H1 (cell line): Measurements from ENCODE around the gene TOMM40L. TPM values are rescaled to one million over a fixed set of nuclear protein-coding genes. Genes with fewer than 3 reads are reported as not detected.

Source experiments
- ASH2L ChIP-seq: fragments of 200-600, 300-600 bp; sonication (generic); IDR thresholded peaks from one replicate; pipeline ENCODE4 v1.7.1; 2017; ENCODE audit warnings: low read length
- KDM5A ChIP-seq: fragments of 200-600 bp; IDR thresholded peaks from 2 replicates; pipeline ENCODE4 v1.7.1; 2012; ENCODE audit warnings: mild to moderate bottlenecking, low read length, inconsistent platforms, mixed read lengths
- NANOG ChIP-seq: IDR thresholded peaks from 2 replicates; pipeline ENCODE4 v1.6.1; 2011; ENCODE audit warnings: low read length, low read depth, mild to moderate bottlenecking, inconsistent platforms; ENCODE audit not compliant: insufficient read depth, poor library complexity, severe bottlenecking
- SP2 ChIP-seq: IDR thresholded peaks from 2 replicates; pipeline ENCODE4 v1.6.1; 2012; ENCODE audit warnings: mild to moderate bottlenecking, low read length, inconsistent platforms
- polyA plus RNA-seq, 7 experiments: library from polyadenylated mRNA; depleted of rRNA in 3 of 7; stranded (reverse) in 5 of 7; unstranded in 2 of 7; fragments of >200 nt in 5 of 7; fragments of 200-250 nt in 2 of 7; gene quantifications; 1 replicate in 5 of 7; 2 replicates in 1 of 7; 4 replicates in 1 of 7; pipeline versions ENCODE4 v1.2.1 to v1.2.3, GENCODE V29; 2011 to 2013; ENCODE audit warnings: missing spikeins in 2 of 7, mixed read lengths in 2 of 7
- total RNA-seq: library from RNA; stranded (reverse); fragmentation: NEBNext Ultra II Directional; extraction: Animal tissue kit (Norgen Biotek cat#: 25700); gene quantifications from 2 replicates; pipeline ENCODE4 v1.2.1, GENCODE V29; 2021

The TOMM40L gene
- total and polyA plus RNA-seq, 2 of the 8 experiments (the other 6 are each of a cell fraction or from before 2014, with no cell fraction given): 11.4 to 15.0 TPM

DNA sequence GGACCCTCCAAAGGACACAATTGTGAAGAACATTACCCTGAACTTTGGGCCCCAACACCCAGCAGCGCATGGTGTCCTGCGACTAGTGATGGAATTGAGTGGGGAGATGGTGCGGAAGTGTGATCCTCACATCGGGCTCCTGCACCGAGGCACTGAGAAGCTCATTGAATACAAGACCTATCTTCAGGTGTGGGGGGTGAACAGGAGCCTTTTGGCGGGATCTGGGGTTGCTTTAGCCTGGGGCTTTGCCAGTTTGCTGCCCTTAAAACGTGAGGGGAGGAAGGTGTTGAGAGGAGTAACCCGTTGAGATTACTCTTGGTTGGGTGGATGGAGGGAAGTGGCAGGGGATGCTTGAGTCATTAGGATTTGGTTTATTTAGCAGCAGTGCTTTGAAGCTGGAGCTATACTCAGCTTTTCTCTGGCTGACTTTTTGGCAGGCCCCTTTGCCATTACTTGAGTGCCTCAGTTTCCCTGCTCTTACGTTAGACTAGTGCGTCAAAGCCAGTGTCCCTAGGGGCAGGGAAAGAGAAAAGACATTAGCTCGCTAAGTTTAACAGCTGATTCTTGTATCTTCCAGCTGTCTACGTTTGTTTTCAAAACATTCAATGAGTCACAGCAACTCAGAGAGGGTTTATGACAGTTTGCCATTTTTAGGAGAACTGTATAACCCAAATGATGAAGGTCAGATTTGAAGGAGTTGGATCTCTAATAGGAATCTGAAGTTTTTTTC lies 19.3 kb upstream of the TOMM40L start (continued):
- TF ChIP-seq ASH2L (no peak), NANOG (no peak), KDM5A (no peak), SP2 (no peak)
